Liver (tissue), 9 donors: ENCODE measurements around the gene PTPRB. TPM values are rescaled to one million over a fixed set of nuclear protein-coding genes. Genes with fewer than 3 reads are reported as not detected.

Source experiments
- DNase-seq: peaks from one replicate; pipeline ENCODE4 v3.0.0-alpha.2; 2017; ENCODE audit warnings: low spot score
- H3K27ac ChIP-seq, 2 donors: one replicate each; pipeline ENCODE4 v1.7.0; 2013; ENCODE audit warnings: inconsistent platforms in 2 of 2, low read length in 2 of 2, control low read depth in 1 of 2, low read depth in 1 of 2, mild to moderate bottlenecking in 1 of 2
- H3K27me3 ChIP-seq, 4 donors: one replicate each; pipeline versions ENCODE4 v1.6.1 to v1.7.0; 2013; ENCODE audit warnings: low read length in 3 of 4, inconsistent platforms in 1 of 4, mild to moderate bottlenecking in 1 of 4, moderate library complexity in 1 of 4; ENCODE audit not compliant: control insufficient read depth in 4 of 4, insufficient read depth in 4 of 4
- H3K36me3 ChIP-seq, 4 donors: one replicate each; pipeline versions ENCODE4 v1.6.1 to v1.7.0; 2013; ENCODE audit warnings: low read length in 3 of 4, mild to moderate bottlenecking in 3 of 4, low read depth in 1 of 4, moderate library complexity in 1 of 4; ENCODE audit not compliant: control insufficient read depth in 4 of 4, insufficient read depth in 3 of 4
- H3K4me1 ChIP-seq, 4 donors: one replicate each; pipeline versions ENCODE4 v1.6.1 to v1.7.0; 2013; ENCODE audit warnings: low read length in 3 of 4, mild to moderate bottlenecking in 3 of 4, moderate library complexity in 1 of 4; ENCODE audit not compliant: control insufficient read depth in 4 of 4, insufficient read depth in 4 of 4
- H3K4me3 ChIP-seq, 3 donors: one replicate each; pipeline versions ENCODE4 v1.6.1 to v1.7.0; 2013; ENCODE audit warnings: low read length in 3 of 3, control low read depth in 1 of 3, low read depth in 1 of 3, mild to moderate bottlenecking in 1 of 3
- H3K9ac ChIP-seq, 2 donors: one replicate each; pipeline ENCODE4 v1.7.0; 2013; ENCODE audit warnings: low read length in 2 of 2, mild to moderate bottlenecking in 2 of 2, moderate library complexity in 2 of 2, control low read depth in 1 of 2, low read depth in 1 of 2
- H3K9me3 ChIP-seq, 4 donors: one replicate each; pipeline versions ENCODE4 v1.6.1 to v1.7.0; 2013; ENCODE audit warnings: low read length in 3 of 4; ENCODE audit not compliant: control insufficient read depth in 4 of 4
- CTCF ChIP-seq: fragments of 150-350 bp; IDR thresholded peaks from 2 replicates; pipeline ENCODE4 v1.5.1; 2017; ENCODE audit warnings: improper control_type of control experiment, low read depth, low read length; ENCODE audit not compliant: missing input control
- EGR1 ChIP-seq, 2 donors: IDR thresholded peaks; 2 replicates each; pipeline ENCODE4 v1.6.1; 2016 to 2018; ENCODE audit warnings: antibody characterized with exemption in 2 of 2, low read depth in 2 of 2
- FOXA1 ChIP-seq: IDR thresholded peaks from 2 replicates; pipeline ENCODE4 v1.6.1; 2016; ENCODE audit warnings: antibody characterized with exemption
- HNF4G ChIP-seq: IDR thresholded peaks from 2 replicates; pipeline ENCODE4 v1.6.1; 2016; ENCODE audit warnings: antibody characterized with exemption
- JUND ChIP-seq, 2 donors: IDR thresholded peaks; 2 replicates each; pipeline ENCODE4 v1.6.1; 2016; ENCODE audit warnings: antibody characterized with exemption in 2 of 2
- NR2F2 ChIP-seq: IDR thresholded peaks from 2 replicates; pipeline ENCODE4 v1.6.1; 2016; ENCODE audit warnings: antibody characterized with exemption
- RAD21 ChIP-seq, 2 donors: IDR thresholded peaks; 2 replicates each; pipeline ENCODE4 v1.6.1; 2016; ENCODE audit warnings: antibody characterized with exemption in 2 of 2, mild to moderate bottlenecking in 2 of 2
- RXRA ChIP-seq, 2 donors: IDR thresholded peaks; 2 replicates each; pipeline ENCODE4 v1.6.1; 2017 to 2018; ENCODE audit warnings: antibody characterized with exemption in 2 of 2, mild to moderate bottlenecking in 1 of 2
- SP1 ChIP-seq: IDR thresholded peaks from 2 replicates; pipeline ENCODE4 v1.6.1; 2018; ENCODE audit warnings: antibody characterized with exemption, mild to moderate bottlenecking
- TAF1 ChIP-seq: conservative IDR thresholded peaks from 2 replicates; pipeline ENCODE4 v1.6.1; 2016; ENCODE audit warnings: antibody characterized with exemption, mild to moderate bottlenecking
- YY1 ChIP-seq: IDR thresholded peaks from 2 replicates; pipeline ENCODE4 v1.6.1; 2016; ENCODE audit warnings: antibody characterized with exemption, mild to moderate bottlenecking
- WGBS: extraction: QIAGEN DNeasy Blood & Tissue Kit; methylation state at CpG from one replicate; pipeline ENCODE4 v1.1.7; 2013; 5-methylcytosine and 5-hydroxymethylcytosine counted together
- polyA plus RNA-seq, 2 donors: library from polyadenylated mRNA; stranded (reverse) in 1 of 2; unstranded in 1 of 2; fragments of 200-250 nt in 1 of 2; fragments of >200 nt in 1 of 2; fragmentation: Nextera tagmentation in 1 of 2; extraction: Ambion mirVana in 1 of 2; gene quantifications; one replicate each; pipeline versions ENCODE4 v1.2.1 to v1.2.3, GENCODE V29; 2013 to 2015
- total RNA-seq, 2 donors: library from RNA; depleted of rRNA; stranded (reverse); fragments of >200 nt; gene quantifications; one replicate each; pipeline ENCODE4 v1.2.3, GENCODE V29; 2014
- TF ChIP-seq, protein P1 (sequence below): IDR thresholded peaks from 2 replicates; pipeline ENCODE4 v1.6.1; 2016; ENCODE audit warnings: antibody characterized with exemption
- donor health status: healthy.
- donor health status: healthy.
- donor health status: healthy.
- donor health status: healthy.
- donor health status: healthy.

The PTPRB gene
- total and polyA plus RNA-seq, 4 donors = 6.3 to 64.9 (median 8.4) TPM

- Histone ChIP-seq H3K27me3 (peaks cover 0 to 5% (median 0%) of the 10 kb centered on the region in 4 donors), H3K36me3 (no peaks in the 10 kb centered on the region), H3K4me1 (no peaks in the 10 kb centered on the region), H3K4me3 (peak overlapping the region in 1 of 3 donors; percentile 20), H3K27ac (no peak overlapping the region), H3K9me3 (no peaks in the 10 kb centered on the region), H3K9ac (no peak overlapping the region)
- TF ChIP-seq CTCF (no peak), SP1 (no peak), EGR1 (IDR thresholded peaks at IDR 0.05; ENCODE audit: low read depth in 2 of 2) (no peak)
- DNase-seq = no peak
- WGBS = 60% methylated on average over 5 of the region's 5 CpGs
Observed at GRCh38 chr12:70627677-70628076, 9.6 kb downstream of the PTPRB start.

DNA sequence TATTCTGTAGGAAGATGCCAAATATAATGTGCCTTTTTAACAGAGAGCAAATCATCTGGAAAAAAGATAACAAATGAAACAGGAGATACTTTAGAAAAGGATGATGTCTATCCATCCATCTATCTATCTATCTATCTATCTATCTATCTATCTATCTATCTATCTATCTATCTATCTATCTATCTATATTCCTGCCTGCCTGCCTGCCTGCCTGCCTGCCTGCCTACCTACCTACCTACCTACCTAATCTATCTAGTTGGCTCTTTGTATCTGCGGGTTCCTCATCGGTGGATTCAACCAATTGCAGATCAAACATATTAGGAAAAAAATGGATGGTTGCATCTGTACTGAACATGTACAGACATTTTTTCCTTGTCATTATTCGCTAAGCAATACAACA is 11.0 kb downstream of the PTPRB start:
- no peak for TF ChIP-seq RAD21 (IDR thresholded peaks at IDR 0.05)
- TF ChIP-seq HNF4G = no peak
- TF ChIP-seq JUND (IDR thresholded peaks at IDR 0.05) = no peak
- no peak for TF ChIP-seq EGR1 (IDR thresholded peaks at IDR 0.05; ENCODE audit: low read depth in 2 of 2)
- TF ChIP-seq RXRA (IDR thresholded peaks at IDR 0.05) = no peak
- no peak for TF ChIP-seq YY1
- H3K27me3 ChIP-seq = peaks cover 0 to 5% (median 0%) of the 10 kb centered on the region in 4 donors
- H3K27ac ChIP-seq = no peak overlapping the region
- no peaks in the 10 kb centered on the region for H3K36me3 ChIP-seq
- no peak overlapping the region for H3K4me3 ChIP-seq
- DNase-seq = no peak
- 70% methylated on average over 3 of the region's 3 CpGs for WGBS
- H3K9me3 ChIP-seq = no peaks in the 10 kb centered on the region
- H3K9ac ChIP-seq = no peak overlapping the region
- no peaks in the 10 kb centered on the region for H3K4me1 ChIP-seq

DNA sequence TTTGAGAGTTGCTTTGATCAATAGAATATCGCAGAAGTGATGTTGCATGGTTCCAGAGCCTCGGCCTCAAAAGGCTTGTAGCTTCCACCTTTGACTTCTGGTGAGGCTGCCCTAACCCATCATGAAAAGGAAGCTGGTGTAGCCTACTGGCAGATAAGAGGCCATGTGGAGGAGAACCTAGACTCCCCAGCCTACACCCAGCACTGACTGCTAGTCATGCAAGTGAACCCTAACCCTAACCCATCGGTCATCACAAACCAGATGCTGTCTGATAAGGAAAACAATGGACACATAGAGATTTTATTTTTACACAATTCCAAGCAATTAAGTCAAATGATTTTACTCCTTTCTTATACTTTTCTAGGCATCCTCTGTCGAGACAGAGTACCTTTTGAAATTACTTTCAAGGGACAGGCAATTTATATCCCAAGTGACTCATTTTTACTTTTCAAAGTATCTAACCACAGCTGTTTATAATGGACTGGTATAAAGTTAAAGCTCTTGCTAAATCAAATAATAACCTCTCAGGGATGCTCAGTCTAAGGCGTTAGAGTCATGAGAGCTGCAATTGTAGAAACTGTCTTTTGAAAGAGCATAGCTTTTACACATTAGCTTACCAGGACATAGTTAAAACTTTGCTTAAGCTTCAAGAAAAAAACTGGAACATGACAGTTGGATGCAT is 17.6 kb downstream of the PTPRB start:
- no peaks in the 10 kb centered on the region for H3K36me3 ChIP-seq
- DNase-seq = no peak
- no peak for TF ChIP-seq FOXA1
- no peak for TF ChIP-seq TAF1
- TF ChIP-seq, protein P1, sequence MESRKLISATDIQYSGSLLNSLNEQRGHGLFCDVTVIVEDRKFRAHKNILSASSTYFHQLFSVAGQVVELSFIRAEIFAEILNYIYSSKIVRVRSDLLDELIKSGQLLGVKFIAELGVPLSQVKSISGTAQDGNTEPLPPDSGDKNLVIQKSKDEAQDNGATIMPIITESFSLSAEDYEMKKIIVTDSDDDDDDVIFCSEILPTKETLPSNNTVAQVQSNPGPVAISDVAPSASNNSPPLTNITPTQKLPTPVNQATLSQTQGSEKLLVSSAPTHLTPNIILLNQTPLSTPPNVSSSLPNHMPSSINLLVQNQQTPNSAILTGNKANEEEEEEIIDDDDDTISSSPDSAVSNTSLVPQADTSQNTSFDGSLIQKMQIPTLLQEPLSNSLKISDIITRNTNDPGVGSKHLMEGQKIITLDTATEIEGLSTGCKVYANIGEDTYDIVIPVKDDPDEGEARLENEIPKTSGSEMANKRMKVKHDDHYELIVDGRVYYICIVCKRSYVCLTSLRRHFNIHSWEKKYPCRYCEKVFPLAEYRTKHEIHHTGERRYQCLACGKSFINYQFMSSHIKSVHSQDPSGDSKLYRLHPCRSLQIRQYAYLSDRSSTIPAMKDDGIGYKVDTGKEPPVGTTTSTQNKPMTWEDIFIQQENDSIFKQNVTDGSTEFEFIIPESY = no peak
- TF ChIP-seq NR2F2 = no peak
- no peak overlapping the region for H3K27ac ChIP-seq
- H3K4me3 ChIP-seq = no peak overlapping the region
- no peaks in the 10 kb centered on the region for H3K4me1 ChIP-seq
- H3K9me3 ChIP-seq = no peaks in the 10 kb centered on the region
- 70% methylated on average over 5 of the region's 5 CpGs for WGBS
- no peak overlapping the region for H3K9ac ChIP-seq
- H3K27me3 ChIP-seq = peaks cover 0 to 3% (median 0%) of the 10 kb centered on the region in 4 donors
